H1 (cell line): ENCODE measurements around the gene MZF1. TPM values are rescaled to one million over a fixed set of nuclear protein-coding genes. Genes with fewer than 3 reads are reported as not detected.

Experiments
- BACH1 ChIP-seq: IDR thresholded peaks from 2 replicates; pipeline ENCODE4 v1.6.1; 2012; ENCODE audit warnings: low read length, improper control_type of control experiment
- CTBP2 ChIP-seq: IDR thresholded peaks from 2 replicates; pipeline ENCODE4 v1.7.0; 2011; ENCODE audit warnings: borderline replicate concordance, mild to moderate bottlenecking, moderate library complexity, mixed read lengths, low read length; ENCODE audit not compliant: insufficient read depth, insufficient read length
- JUND ChIP-seq: IDR thresholded peaks from 2 replicates; pipeline ENCODE4 v1.6.1; 2011; ENCODE audit warnings: mild to moderate bottlenecking, improper control_type of control experiment, low read length
- KDM1A ChIP-seq: fragments of 200-600, 300-600 bp; sonication (generic); IDR thresholded peaks from 2 replicates; pipeline ENCODE4 v1.7.1; 2016; ENCODE audit warnings: mild to moderate bottlenecking, low read length, borderline replicate concordance
- NRF1 ChIP-seq: IDR thresholded peaks from 2 replicates; pipeline ENCODE4 v1.6.1; 2011; ENCODE audit warnings: mild to moderate bottlenecking, low read depth, low read length, improper control_type of control experiment
- SRF ChIP-seq: IDR thresholded peaks from 2 replicates; pipeline ENCODE4 v1.6.1; 2011; ENCODE audit warnings: mild to moderate bottlenecking, low read depth, low read length, moderate library complexity
- TAF7 ChIP-seq: optimal IDR thresholded peaks from 2 replicates; pipeline ENCODE3; 2011; ENCODE audit warnings: low read depth, mild to moderate bottlenecking, inconsistent platforms, low read length, moderate library complexity, borderline replicate concordance
- TCF12 ChIP-seq: IDR thresholded peaks from 2 replicates; pipeline ENCODE4 v1.6.1; 2011; ENCODE audit warnings: low read depth, mild to moderate bottlenecking, low read length
- TEAD4 ChIP-seq: IDR thresholded peaks from 2 replicates; pipeline ENCODE4 v1.6.1; 2012; ENCODE audit warnings: low read depth, low read length, inconsistent platforms, mixed read lengths
- polyA plus RNA-seq, 7 experiments: library from polyadenylated mRNA; depleted of rRNA in 3 of 7; stranded (reverse) in 5 of 7; unstranded in 2 of 7; fragments of >200 nt in 5 of 7; fragments of 200-250 nt in 2 of 7; gene quantifications; 1 replicate in 5 of 7; 2 replicates in 1 of 7; 4 replicates in 1 of 7; pipeline versions ENCODE4 v1.2.1 to v1.2.3, GENCODE V29; 2011 to 2013; ENCODE audit warnings: missing spikeins in 2 of 7, mixed read lengths in 2 of 7
- total RNA-seq: library from RNA; stranded (reverse); fragmentation: NEBNext Ultra II Directional; extraction: Animal tissue kit (Norgen Biotek cat#: 25700); gene quantifications from 2 replicates; pipeline ENCODE4 v1.2.1, GENCODE V29; 2021

MZF1 gene
- total and polyA plus RNA-seq, 2 of the 8 experiments (the other 6 are each of a cell fraction or from before 2014, with no cell fraction given) = 15.2 to 25.0 TPM

DNA sequence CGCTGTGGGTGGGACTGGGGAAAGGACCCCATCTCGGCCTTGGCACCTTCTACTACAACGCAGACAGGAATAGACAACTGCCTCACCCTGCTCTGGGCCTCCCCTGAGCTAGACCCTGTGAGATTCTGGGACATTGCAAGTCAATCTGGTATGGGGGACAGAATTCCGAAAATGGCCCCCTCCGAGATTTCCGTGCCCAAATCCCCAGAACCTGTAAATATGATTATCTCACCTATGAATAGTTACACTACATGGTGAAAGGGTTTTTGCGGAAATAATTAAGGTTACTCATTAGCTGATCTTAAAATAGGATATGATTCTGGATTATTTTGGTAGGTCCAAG lies 52.9 kb downstream of the MZF1 start (continued):
- TF ChIP-seq TAF7 (no peak), NRF1 (no peak), TEAD4 (no peak), BACH1 (no peak), CTBP2 (no peak), KDM1A (no peak), TCF12 (no peak), SRF (no peak), JUND (no peak)
